Ovary (tissue), 3 donors: ENCODE data around the gene AFF3.

ENCODE experiments used
- EP300 ChIP-seq: sonication (generic); formaldehyde crosslinking; IDR thresholded peaks from one replicate; pipeline ENCODE4 v1.6.1; 2017; ENCODE audit warnings: antibody characterized with exemption
- TF ChIP-seq, protein P1 (sequence below), 3 donors: fragments of 450-650 bp in 2 of 3; fragments of 200-600 bp in 1 of 3; IDR thresholded peaks; one replicate each; pipeline versions ENCODE4 v1.5.1 to v1.8.0; 2016 to 2022; ENCODE audit warnings: antibody characterized with exemption in 3 of 3, mild to moderate bottlenecking in 1 of 3
- donor health status: DM: no; HTN: no; CAD: no.

DNA sequence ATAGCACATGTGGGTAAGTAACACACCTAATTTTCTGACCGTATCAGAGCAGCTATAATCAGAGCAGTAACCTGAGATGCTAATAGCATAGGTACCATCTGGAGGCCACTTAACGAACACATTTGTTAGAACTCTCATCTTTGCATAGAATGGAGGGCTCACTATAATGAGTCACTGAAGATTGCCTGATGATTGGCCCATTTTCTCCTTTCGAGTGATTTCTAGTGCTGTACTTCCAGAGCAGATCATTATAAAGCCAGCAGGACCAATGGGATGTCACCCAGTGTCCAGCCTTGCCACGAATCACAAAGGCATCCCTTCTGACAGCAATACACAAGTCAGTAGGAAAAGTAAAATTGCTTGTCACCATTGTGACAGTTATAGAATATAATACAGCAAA, 570.9 kb downstream of the AFF3 start:
- TF ChIP-seq, protein P1, sequence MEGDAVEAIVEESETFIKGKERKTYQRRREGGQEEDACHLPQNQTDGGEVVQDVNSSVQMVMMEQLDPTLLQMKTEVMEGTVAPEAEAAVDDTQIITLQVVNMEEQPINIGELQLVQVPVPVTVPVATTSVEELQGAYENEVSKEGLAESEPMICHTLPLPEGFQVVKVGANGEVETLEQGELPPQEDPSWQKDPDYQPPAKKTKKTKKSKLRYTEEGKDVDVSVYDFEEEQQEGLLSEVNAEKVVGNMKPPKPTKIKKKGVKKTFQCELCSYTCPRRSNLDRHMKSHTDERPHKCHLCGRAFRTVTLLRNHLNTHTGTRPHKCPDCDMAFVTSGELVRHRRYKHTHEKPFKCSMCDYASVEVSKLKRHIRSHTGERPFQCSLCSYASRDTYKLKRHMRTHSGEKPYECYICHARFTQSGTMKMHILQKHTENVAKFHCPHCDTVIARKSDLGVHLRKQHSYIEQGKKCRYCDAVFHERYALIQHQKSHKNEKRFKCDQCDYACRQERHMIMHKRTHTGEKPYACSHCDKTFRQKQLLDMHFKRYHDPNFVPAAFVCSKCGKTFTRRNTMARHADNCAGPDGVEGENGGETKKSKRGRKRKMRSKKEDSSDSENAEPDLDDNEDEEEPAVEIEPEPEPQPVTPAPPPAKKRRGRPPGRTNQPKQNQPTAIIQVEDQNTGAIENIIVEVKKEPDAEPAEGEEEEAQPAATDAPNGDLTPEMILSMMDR (IDR thresholded peaks at IDR 0.05): no peak
- TF ChIP-seq EP300: no peak
